ENCODE results near the gene NIPBL. TPM values are rescaled to one million over a fixed set of nuclear protein-coding genes. Genes with fewer than 3 reads are reported as not detected.
A peak's percentile ranks its signal among the peaks of the same experiment; 100 is the strongest.

Gene NIPBL
- total and polyA plus RNA-seq, 10 of the 15 experiments (the other 5 are each of a cell fraction or from before 2014, with no cell fraction given) = 10.4 to 50.4 (median 20.2) TPM

GRCh38 chr5:36879274-36880033, 2.9 kb downstream of the NIPBL start:
- SMC1A ChIA-PET (ENCODE audit: uncharacterized antibody, unreplicated experiment) = interaction anchor here (1.5 kb wide), 1 partner anchor 59 kb away, joined by 3 read pairs; no protein-coding TSS in a partner anchor
- no peak for ATAC-seq
- POLR2A ChIA-PET = interaction anchor here (1.5 to 2.9 kb wide), 2 partner anchors 10 to 156 kb away, joined by 4 to 24 read pairs; no protein-coding TSS in a partner anchor

More at GRCh38 chr5:36879274-36880033, 2.9 kb downstream of the NIPBL start:
- Histone ChIP-seq H3K27me3 (replicated peaks in 1 of 2; ENCODE audit: control insufficient read depth in 2 of 2, insufficient read depth in 2 of 2, low read length in 1 of 2) (no peaks in the 10 kb centered on the region), H2AFZ (ENCODE audit: control insufficient read depth, low read depth, low read length) (no peak overlapping the region), H3K27ac (ENCODE audit: control insufficient read depth, insufficient read depth) (peak overlapping the region; percentile 49), H3K9ac (ENCODE audit: control insufficient read depth, insufficient read depth, low read length) (peak overlapping the region; percentile 87), H3K79me2 (ENCODE audit: control insufficient read depth, insufficient read depth, low read length) (peaks cover 99% of the 10 kb centered on the region), H4K20me1 (ENCODE audit: control insufficient read depth, insufficient read depth) (no peaks in the 10 kb centered on the region), H3K4me2 (ENCODE audit: control insufficient read depth, insufficient read depth) (peak overlapping the region; percentile 56), H3K36me3 (ENCODE audit: control insufficient read depth in 2 of 2, insufficient read depth in 2 of 2, low read length in 1 of 2) (no peaks in the 10 kb centered on the region), H3K4me1 (ENCODE audit: control insufficient read depth, insufficient read depth, low read length) (peaks cover 3% of the 10 kb centered on the region; the same call in 1 of the 2 replicates), H3K9me3 (replicated peaks; ENCODE audit: control insufficient read depth, insufficient read depth, low read length) (no peaks in the 10 kb centered on the region), H3K4me3 (peak overlapping the region; percentile 95)
- RAD21 ChIA-PET (ENCODE audit: unreplicated experiment) = interaction anchor here (0.6 to 2.0 kb wide), 2 partner anchors 65 to 155 kb away, joined by 3 to 4 read pairs; no protein-coding TSS in a partner anchor
- intact Hi-C loops (cut with micrococcal nuclease; ENCODE audit: unreplicated experiment) (loop anchor here (5.0 to 10.0 kb wide), 4 partner anchors 128 to 725 kb away; partner anchors contain the start of genes LMBRD2, NUP155, SKP2 and WDR70), in situ Hi-C loops (cut with MboI) (no loop called here)
- CTCF ChIA-PET = interaction anchor here (1.1 kb wide), 1 partner anchor 9 kb away, joined by 3 read pairs; no protein-coding TSS in a partner anchor
- TF ChIP-seq ZZZ3 (IDR thresholded peaks at IDR 0.05; ENCODE audit: control insufficient read depth, insufficient read length, low read depth) = no peak
- no peak for TF ChIP-seq JUNB (IDR thresholded peaks at IDR 0.05)
- no peak for TF ChIP-seq SP1 (IDR thresholded peaks at IDR 0.05; ENCODE audit: low read depth, low read length)
- TF ChIP-seq RB1 (IDR thresholded peaks at IDR 0.05; ENCODE audit: borderline replicate concordance) = no peak
- no peak for TF ChIP-seq USF2 (IDR thresholded peaks at IDR 0.05; ENCODE audit: borderline replicate concordance, low read depth, low read length)
- FAIRE-seq (no peak), DNase-seq (ENCODE audit: low read depth, low spot score) (no peak)
- 38% methylated on average over 2 of the region's 2 CpGs for WGBS (ENCODE audit: insufficient coverage, insufficient replicate concordance, low lambda C conversion rate, missing lambda C conversion rate)
- BruUV-seq (replicated peaks) = no TSS peak
